Fibroblast of villous mesenchyme (primary cell): Measurements from ENCODE around the gene PDP2. TPM values are rescaled to one million over a fixed set of nuclear protein-coding genes. Genes with fewer than 3 reads are reported as not detected.

Experiments used
- DNase-seq: peaks from one replicate; pipeline ENCODE4 v3.0.0-alpha.2; 2010; ENCODE audit warnings: low read depth
- H3K4me3 ChIP-seq: 2 replicates; pipeline ENCODE4 v1.5.1; 2011; ENCODE audit warnings: low read depth, mild to moderate bottlenecking, low read length
- total RNA-seq: library from RNA; depleted of rRNA; stranded (reverse); fragments of >200 nt; gene quantifications from 2 replicates; pipeline ENCODE4 v1.2.3, GENCODE V29; 2012
- TF ChIP-seq, protein P1 (sequence below): IDR thresholded peaks from 2 replicates; pipeline ENCODE4 v1.5.1; 2012; ENCODE audit warnings: low read depth, mild to moderate bottlenecking, low read length; ENCODE audit not compliant: insufficient read depth

The PDP2 gene
- total RNA-seq, 1 donor = 25.9 TPM

DNA sequence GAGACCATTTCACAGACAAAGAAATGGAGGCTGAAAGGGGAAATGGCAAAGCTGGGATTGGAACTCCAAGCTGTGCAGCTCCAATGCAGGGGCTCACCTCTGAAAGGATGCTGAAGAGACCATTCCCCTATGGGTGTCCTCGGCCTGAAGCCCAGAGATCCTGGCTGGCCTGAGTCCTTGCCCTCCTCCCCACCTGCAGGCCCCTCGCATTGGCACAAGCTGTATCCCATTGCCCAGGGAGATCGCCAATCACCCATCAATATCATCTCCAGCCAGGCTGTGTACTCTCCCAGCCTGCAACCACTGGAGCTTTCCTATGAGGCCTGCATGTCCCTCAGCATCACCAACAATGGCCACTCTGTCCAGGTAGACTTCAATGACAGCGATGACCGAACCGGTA is 33.5 kb upstream of the PDP2 start:
- no peak overlapping the region for H3K4me3 ChIP-seq
- DNase-seq = no peak
- TF ChIP-seq, protein P1, sequence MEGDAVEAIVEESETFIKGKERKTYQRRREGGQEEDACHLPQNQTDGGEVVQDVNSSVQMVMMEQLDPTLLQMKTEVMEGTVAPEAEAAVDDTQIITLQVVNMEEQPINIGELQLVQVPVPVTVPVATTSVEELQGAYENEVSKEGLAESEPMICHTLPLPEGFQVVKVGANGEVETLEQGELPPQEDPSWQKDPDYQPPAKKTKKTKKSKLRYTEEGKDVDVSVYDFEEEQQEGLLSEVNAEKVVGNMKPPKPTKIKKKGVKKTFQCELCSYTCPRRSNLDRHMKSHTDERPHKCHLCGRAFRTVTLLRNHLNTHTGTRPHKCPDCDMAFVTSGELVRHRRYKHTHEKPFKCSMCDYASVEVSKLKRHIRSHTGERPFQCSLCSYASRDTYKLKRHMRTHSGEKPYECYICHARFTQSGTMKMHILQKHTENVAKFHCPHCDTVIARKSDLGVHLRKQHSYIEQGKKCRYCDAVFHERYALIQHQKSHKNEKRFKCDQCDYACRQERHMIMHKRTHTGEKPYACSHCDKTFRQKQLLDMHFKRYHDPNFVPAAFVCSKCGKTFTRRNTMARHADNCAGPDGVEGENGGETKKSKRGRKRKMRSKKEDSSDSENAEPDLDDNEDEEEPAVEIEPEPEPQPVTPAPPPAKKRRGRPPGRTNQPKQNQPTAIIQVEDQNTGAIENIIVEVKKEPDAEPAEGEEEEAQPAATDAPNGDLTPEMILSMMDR = no peak

- no peak overlapping the region for H3K4me3 ChIP-seq
- DNase-seq = no peak
- TF ChIP-seq, protein P1 = no peak
Measured at GRCh38 chr16:66847533-66848067, 32.7 kb upstream of the PDP2 start.

- no peak for DNase-seq
- no peak overlapping the region for H3K4me3 ChIP-seq
- TF ChIP-seq, protein P1 = no peak
Measured at GRCh38 chr16:66848172-66848571, 32.1 kb upstream of the PDP2 start.

DNA sequence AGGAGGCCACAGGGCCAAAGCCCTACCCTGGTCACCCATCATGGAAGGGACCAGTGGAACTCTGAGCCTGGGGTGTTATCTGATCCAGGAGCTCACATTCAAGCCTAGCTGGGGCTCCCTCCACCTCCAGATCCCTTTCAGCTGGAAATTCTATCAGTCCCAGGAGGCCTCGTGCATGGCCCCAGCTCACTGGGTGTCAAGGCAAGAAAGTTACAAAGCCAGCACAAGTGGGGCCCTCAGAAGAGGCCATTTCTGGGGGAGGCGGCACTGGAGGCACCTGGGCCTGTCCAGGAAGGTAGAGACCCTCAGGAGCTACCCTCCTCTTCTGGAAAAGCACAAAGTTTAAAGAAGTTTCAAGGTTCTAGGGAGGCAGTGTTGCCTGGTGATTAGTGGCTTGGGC is 31.3 kb upstream of the PDP2 start:
- TF ChIP-seq, protein P1 = no peak
- no peak overlapping the region for H3K4me3 ChIP-seq
- DNase-seq = no peak

GRCh38 chr16:66849549-66849948 is 30.8 kb upstream of the PDP2 start:
- DNase-seq = no peak
- TF ChIP-seq, protein P1 = no peak
- no peak overlapping the region for H3K4me3 ChIP-seq

DNA sequence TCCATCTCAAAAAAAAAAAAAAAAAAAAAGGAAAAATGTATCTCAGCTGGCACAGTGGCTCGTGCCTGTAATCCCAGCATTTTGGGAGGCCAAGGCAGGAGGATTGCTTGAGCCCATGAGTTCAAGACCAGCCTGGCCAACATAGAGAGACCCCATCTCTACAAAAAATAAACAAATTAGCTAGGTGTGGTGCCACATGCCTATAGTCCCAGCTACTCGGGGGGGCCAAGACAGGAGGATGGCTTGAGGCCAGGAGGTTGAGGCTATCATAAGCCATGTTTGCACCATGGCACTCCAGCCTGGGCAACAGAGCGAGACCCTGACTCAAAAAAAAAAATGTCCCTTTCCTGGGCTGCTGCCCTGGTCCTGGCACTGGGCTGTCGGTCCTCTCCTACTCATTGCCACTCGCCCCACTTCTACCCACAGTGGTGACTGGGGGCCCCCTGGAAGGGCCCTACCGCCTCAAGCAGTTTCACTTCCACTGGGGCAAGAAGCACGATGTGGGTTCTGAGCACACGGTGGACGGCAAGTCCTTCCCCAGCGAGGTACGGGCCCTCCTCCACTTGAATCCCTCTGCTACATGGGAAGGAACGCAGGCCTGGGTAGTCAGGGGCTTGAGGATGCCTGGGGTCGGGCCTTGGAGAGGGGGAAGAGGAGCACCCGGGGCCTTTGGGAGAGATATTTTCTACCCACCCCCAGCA is 30.1 kb upstream of the PDP2 start:
- H3K4me3 ChIP-seq = no peak overlapping the region
- TF ChIP-seq, protein P1 = no peak
- DNase-seq = no peak
